ENCODE measurements around the gene CFAP47. TPM values are rescaled to one million over a fixed set of nuclear protein-coding genes. Genes with fewer than 3 reads are reported as not detected.

Gene CFAP47
- total and polyA plus RNA-seq, 10 donors, result 0.03 to 0.33 (median 0.15) TPM; not detected in 5

DNA sequence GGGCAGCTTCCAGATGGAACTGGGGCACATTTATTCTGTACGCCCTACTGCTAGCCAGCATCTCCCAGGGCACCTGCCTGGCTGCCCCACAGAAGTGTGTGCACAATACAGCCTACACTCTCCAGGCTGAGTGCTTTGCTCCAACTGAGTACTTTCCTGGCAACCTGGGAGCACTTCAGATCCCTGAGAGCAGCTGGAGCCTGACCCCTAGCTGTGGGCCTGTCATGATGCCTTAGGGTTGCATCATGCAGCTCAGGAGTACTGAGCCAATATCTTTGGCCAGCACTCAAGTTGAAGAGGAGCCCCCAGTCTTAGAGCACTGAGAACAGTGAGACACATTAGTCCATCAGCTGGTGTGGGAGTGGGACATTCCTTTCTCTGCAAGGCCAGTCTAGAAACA is 321.9 kb downstream of the CFAP47 start:
- Histone ChIP-seq H3K27ac (no peak overlapping the region), H3K4me1 (no peaks in the 10 kb centered on the region), H3K27me3 (replicated peaks in 1 of 7) (no peaks in the 10 kb centered on the region), H3K36me3 (no peaks in the 10 kb centered on the region), H3K9me3 (no peaks in the 10 kb centered on the region), H3K4me3 (no peak overlapping the region)
- intact Hi-C loops (cut with DNase I; ENCODE audit: low total_unique reads), result no loop called here
- TF ChIP-seq CTCF (IDR thresholded peaks at IDR 0.05 in 8 of 11, conservative IDR thresholded peaks at IDR 0.05 in 3 of 11) (no peak), POLR2AphosphoS5 (IDR thresholded peaks at IDR 0.05) (no peak), POLR2A (IDR thresholded peaks at IDR 0.05) (no peak)
- DNase-seq, result peak; percentile 24
- WGBS, 5 donors, result 85 to 91% (median 91%) methylated on average over 1 of the region's 1 CpG; no CpG with 5 or more reads in 2 of the 5 donors

- H3K9me3 ChIP-seq, result no peaks in the 10 kb centered on the region
- H3K27me3 ChIP-seq (replicated peaks in 1 of 7), result no peaks in the 10 kb centered on the region
- no peaks in the 10 kb centered on the region for H3K4me1 ChIP-seq
- intact Hi-C loops (cut with DNase I; ENCODE audit: low total_unique reads), result no loop called here
- H3K36me3 ChIP-seq, result no peaks in the 10 kb centered on the region
- TF ChIP-seq POLR2A (IDR thresholded peaks at IDR 0.05), result no peak
- TF ChIP-seq POLR2AphosphoS5 (IDR thresholded peaks at IDR 0.05), result no peak
- no peak for TF ChIP-seq CTCF (IDR thresholded peaks at IDR 0.05 in 8 of 11, conservative IDR thresholded peaks at IDR 0.05 in 3 of 11)
- no peak for DNase-seq
- 67 to 93% (median 85%) methylated on average over 5 of the region's 5 CpGs for WGBS, 5 donors
- H3K27ac ChIP-seq, result no peak overlapping the region
- H3K4me3 ChIP-seq, result no peak overlapping the region
Measured at GRCh38 chrX:36266155-36266554, 346.6 kb downstream of the CFAP47 start.

DNA sequence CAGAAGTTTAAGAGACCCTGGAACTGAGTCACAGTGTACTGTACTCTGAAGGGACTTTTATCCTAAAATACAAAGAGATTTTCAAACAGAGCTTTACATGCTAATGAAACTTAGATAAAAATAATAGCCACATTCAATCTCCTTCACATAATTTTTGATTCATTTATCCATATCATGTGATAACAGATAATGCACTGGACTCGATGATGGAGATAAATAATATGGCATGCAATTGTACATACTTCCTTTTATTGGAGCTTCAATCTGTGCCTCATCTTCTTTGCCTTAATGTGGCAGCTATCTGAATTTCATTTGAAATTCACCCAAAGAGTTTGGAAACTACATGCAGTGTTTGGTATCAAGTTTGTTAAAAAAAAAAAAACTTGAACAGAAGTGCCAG is 390.6 kb downstream of the CFAP47 start:
- H3K4me1 ChIP-seq, result no peaks in the 10 kb centered on the region
- no peak for DNase-seq
- no peak for TF ChIP-seq POLR2A (IDR thresholded peaks at IDR 0.05)
- TF ChIP-seq CTCF (IDR thresholded peaks at IDR 0.05 in 8 of 11, conservative IDR thresholded peaks at IDR 0.05 in 3 of 11), result no peak
- no peak for TF ChIP-seq POLR2AphosphoS5 (IDR thresholded peaks at IDR 0.05)
- H3K9me3 ChIP-seq, result no peaks in the 10 kb centered on the region
- no peak overlapping the region for H3K4me3 ChIP-seq
- no peak overlapping the region for H3K27ac ChIP-seq
- H3K36me3 ChIP-seq, result no peaks in the 10 kb centered on the region
- intact Hi-C loops (cut with DNase I; ENCODE audit: low total_unique reads), result no loop called here
- no peaks in the 10 kb centered on the region for H3K27me3 ChIP-seq (replicated peaks in 1 of 7)
- 46 to 83% (median 59%) methylated on average over 1 of the region's 1 CpG for WGBS, 5 donors

GRCh38 chrX:36314303-36314702 is 394.8 kb downstream of the CFAP47 start:
- Histone ChIP-seq H3K27ac (no peak overlapping the region), H3K9me3 (no peaks in the 10 kb centered on the region), H3K27me3 (replicated peaks in 1 of 7) (no peaks in the 10 kb centered on the region), H3K4me1 (no peaks in the 10 kb centered on the region), H3K36me3 (no peaks in the 10 kb centered on the region), H3K4me3 (no peak overlapping the region)
- WGBS, 5 donors, result 48 to 58% (median 56%) methylated on average over 3 of the region's 3 CpGs
- DNase-seq, result no peak
- TF ChIP-seq POLR2AphosphoS5 (IDR thresholded peaks at IDR 0.05) (no peak), CTCF (IDR thresholded peaks at IDR 0.05 in 8 of 11, conservative IDR thresholded peaks at IDR 0.05 in 3 of 11) (no peak)
- intact Hi-C loops (cut with DNase I; ENCODE audit: low total_unique reads), result no loop called here

Data from spleen (tissue), 11 donors.